Gastrocnemius medialis (tissue), 4 donors: ENCODE data around the gene DSG1.

Experiments used
- POLR2A ChIP-seq, 2 donors: fragments of 450-650 bp; IDR thresholded peaks; one replicate each; pipeline ENCODE4 v1.6.1; 2017; ENCODE audit warnings: antibody characterized with exemption in 2 of 2, mild to moderate bottlenecking in 2 of 2, moderate library complexity in 2 of 2
- TF ChIP-seq, protein P1 (sequence below), 5 experiments: fragments of 450-650 bp in 3 of 5; fragments of 200-600 bp in 2 of 5; sonication (generic) in 2 of 5; IDR thresholded peaks in 4 of 5; conservative IDR thresholded peaks in 1 of 5; 1 replicate in 4 of 5; 2 replicates in 1 of 5; pipeline ENCODE4 v1.5.1; 2016 to 2019; ENCODE audit warnings: antibody characterized with exemption in 5 of 5, mild to moderate bottlenecking in 3 of 5, moderate library complexity in 3 of 5

DNA sequence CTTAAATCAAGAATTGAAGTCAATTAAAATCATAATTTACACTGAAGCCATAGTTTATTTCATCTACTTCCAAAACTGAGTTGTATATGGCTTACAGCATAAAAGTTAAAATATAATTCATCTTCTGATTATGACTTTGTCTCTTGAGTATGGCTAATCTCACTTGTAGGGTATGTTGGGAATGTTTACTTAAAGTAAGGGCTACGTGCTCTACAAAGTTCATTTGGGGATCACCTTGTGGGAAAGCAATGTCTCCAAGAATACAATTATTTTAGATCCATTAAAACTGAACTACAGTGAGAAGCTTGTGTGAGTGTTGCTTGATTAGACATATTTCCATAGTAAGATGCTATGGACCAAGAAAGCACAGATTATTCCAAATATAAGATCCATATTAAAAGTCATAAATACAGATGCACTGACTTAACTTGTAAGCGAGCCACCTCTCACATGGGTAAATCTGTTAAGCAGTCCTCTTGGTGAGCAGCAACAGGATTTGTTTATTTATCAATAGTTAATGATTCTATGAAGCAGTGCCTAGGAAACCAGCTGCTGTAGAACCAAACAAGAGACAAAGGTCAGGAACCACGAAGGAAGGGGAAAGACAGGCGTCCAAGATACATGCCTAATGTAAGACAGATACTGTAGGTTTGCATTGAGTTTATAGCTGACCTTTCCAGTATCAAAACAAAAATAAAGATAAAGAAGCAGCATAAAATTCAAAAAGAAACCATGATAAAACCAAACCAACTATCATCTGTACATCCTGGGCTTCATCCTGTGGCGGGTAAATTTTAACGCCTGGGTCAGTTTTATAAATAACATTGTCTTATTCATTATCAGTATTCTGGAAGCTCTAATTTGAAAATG is 83.4 kb downstream of the DSG1 start:
- TF ChIP-seq, protein P1, sequence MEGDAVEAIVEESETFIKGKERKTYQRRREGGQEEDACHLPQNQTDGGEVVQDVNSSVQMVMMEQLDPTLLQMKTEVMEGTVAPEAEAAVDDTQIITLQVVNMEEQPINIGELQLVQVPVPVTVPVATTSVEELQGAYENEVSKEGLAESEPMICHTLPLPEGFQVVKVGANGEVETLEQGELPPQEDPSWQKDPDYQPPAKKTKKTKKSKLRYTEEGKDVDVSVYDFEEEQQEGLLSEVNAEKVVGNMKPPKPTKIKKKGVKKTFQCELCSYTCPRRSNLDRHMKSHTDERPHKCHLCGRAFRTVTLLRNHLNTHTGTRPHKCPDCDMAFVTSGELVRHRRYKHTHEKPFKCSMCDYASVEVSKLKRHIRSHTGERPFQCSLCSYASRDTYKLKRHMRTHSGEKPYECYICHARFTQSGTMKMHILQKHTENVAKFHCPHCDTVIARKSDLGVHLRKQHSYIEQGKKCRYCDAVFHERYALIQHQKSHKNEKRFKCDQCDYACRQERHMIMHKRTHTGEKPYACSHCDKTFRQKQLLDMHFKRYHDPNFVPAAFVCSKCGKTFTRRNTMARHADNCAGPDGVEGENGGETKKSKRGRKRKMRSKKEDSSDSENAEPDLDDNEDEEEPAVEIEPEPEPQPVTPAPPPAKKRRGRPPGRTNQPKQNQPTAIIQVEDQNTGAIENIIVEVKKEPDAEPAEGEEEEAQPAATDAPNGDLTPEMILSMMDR (IDR thresholded peaks at IDR 0.05 in 4 of 5, conservative IDR thresholded peaks at IDR 0.05 in 1 of 5), result no peak
- TF ChIP-seq POLR2A (IDR thresholded peaks at IDR 0.05), result no peak
